ENCODE results near the gene SUN2.
"Not testable (repeated sequence)": the region's sequence is repeated elsewhere in the genome, so short reads cannot be mapped to it uniquely, and the experiment has no call there.

The SUN2 gene

DNA sequence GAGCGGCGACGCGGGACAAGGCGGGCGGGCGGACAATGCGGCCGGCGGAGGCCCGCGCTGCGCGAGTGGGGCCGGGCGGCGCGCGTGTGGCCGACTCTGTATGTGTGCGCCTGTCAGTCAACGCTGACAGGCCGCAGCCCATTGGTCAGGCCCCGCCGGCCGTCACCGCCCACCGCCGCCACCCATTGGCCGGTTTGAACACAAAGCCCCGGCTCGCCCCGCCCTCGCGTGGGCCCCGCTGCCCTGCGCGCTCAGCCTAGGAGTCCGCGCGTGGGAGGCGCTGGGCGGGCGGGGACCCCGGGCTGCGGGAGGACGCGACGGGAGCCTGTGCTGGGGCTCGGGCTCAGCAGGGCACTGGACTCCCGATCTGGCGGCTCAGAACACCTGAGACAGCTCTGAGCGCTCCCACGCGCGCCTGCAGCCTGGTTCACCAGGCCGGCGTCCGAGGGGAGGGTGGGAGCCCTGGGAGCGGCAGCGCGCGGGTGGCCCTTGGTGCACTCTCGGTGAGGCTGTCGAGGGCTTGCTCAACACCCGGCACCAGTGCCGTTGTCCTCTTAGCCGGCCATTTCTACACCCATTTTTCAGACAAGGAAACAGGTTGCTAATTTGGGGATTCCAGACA, at the start of gene SUN2:
SUN2 (minus strand) TSS at position 88 of the 622 bp plus-strand sequence. CDS start 3,370 bp downstream, outside the sequence.
- peak; percentile 97 for DNase-seq

- not testable (repeated sequence) for DNase-seq
Observed at GRCh38 chr22:38805041-38805593, 49.3 kb upstream of the SUN2 start.

DNA sequence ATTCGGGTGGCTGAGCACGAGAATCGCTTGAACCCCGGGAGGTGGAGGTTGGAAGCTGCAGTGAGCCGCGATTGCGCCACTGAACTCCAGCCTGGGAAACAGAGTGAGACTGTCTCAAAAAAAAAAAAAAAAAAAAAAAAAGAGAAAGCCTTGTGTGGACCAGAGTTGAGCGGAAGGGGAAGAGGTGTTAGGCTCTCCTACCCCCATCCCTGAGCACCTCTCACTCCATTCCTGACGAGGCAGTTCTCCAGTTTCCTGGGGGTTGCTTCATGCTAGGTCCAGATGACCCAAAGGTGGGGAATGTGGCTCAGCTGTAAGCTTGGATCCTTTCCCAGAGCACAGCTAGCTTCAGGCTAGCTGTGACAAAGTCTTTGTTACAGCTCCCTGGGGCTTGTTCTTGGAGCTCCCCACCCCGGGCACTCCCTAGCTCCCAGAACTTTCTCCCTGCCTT, 46.9 kb upstream of the SUN2 start:
- no peak for DNase-seq

DNA sequence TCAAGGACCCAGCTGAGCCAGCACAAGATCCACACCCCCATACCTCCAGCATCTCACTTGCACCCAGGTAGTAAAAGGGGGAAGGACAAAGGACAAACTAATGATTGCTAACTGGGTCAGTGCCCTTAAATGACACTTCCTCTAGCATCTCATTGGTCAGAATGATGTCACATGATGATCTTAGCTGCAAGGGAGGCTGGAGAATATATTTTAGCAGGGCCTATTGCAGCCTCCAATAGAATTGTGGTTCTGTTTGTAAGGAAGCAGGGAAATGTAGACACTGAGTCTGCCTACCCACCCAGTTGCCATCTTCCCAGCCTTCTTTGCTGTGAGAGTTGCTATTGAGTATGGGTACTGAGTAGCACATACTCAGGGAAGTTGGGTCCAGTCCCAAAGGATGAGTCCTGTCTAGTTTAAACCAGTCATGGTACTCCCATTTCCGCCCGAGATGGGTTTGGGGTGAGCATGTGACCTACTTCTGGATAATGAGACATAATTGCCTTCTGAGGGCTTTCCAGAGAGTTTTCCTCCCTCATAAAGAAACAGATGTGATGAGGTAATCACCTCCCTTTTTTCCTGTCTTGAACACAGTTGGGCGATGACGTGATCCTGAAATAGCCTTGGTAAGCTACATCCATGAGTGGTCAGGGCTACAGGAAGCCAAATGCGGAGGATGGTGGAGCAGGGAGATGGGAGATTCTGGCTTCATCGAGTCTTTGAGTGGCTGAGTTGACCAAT, 43.6 kb upstream of the SUN2 start:
- DNase-seq: no peak

DNA sequence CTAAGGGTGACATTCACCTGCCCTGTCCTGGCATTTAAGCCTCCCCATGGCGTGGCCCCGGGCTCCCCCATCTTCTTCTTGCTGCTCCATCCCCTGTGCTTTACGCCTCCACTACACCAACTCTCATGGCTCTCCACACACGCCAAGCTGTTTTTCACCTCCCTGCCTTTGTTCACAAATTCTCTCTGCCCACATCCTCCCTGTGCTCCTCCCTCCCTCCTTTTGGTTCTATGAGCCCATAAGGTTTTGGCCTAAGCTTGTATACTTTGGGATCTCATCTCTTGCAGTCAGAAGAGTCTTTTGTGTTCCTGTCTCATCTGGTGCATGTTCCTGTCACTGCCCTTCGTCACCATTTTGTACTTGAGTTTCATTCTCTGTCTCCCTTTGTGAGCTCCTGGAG, 42.7 kb upstream of the SUN2 start:
- DNase-seq: no peak

- DNase-seq: no peak
Observed at GRCh38 chr22:38796262-38796957, 40.6 kb upstream of the SUN2 start.

DNA sequence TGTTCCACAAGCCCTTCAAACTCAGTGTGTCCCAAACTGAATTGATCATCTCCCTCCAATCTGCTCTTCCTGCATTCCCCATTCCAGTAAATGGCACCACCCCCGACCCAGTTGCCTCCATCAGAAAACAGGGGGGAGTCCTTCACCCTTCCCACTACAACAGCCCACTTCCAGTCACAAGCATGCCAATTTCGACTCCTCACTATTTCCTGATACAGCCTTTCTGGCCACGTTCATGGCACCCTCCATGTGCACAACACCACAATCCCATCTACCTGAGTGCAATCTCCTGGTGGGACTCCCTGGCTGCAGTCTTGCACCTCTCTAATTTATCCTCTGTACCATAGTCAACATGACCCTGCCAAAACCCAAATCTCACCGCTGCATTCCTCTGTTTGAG, 39.8 kb upstream of the SUN2 start:
- DNase-seq: no peak

- peak; percentile 93 for DNase-seq
Observed at GRCh38 chr22:38793721-38794466, 38.1 kb upstream of the SUN2 start, which contains the start of gene DNAL4. Gene DNAL4, minus strand, starts transcription at chr22:38794143. Its CDS starts 11,412 bp downstream, at chr22:38782731.

DNA sequence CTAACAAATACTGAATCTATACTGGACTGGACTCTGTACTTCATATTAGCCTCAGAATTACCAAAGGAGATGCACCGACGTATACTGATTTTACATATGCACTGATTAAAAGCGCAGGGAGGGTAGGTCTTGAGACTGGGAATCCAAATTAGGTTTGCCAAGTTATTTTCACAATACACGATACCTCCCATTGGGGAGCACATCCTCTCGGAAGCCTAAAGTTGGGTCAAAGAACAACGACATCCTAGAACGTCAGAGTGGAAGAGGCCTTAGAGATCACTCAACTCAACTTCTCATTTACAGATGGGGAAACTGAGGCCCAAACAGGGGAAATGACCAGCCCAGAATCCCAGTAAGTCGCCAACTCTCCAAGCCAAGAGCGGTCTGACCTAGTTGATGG, 37.5 kb upstream of the SUN2 start:
- DNase-seq: no peak

DNA sequence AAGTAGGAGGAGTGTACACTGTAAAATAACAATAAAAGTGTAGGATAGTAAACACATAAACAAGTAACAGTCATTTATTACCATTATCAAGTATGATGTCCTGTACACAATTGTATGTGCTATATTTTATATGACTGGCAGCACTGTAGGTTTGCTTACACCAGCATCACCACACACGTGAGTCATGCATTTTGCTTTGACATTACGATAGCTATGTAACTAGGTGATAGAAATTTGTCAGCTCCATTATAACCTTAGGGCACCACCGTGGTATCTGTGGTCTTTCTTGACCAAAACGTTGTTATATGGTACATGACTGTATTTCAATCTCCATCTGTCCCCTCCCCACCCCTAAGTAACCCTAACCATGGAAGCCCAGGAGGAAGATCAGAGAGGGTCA, 37.0 kb upstream of the SUN2 start:
- DNase-seq: no peak

- DNase-seq: no peak
Observed at GRCh38 chr22:38789606-38790005, 33.8 kb upstream of the SUN2 start.

DNA sequence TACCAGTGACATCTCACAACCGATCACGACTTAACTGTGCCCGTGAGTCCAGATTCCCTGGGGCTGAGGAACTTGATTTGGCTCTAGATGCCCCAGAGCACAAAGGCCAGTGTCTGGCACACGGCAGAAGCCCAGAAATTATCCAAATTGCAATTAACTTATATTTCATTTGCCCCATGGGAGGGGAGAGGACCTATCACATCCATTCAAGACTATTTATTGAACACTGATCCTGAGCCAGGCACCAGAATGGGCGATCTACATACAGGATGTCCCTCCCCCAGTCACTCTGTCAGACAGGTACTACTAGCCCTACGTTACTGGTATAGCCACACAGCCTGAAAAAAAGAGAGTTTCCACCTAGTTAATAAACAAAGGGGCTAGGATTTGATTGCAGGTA, 33.0 kb upstream of the SUN2 start:
- DNase-seq: no peak

- no peak for DNase-seq
Observed at GRCh38 chr22:38788021-38788816, 32.4 kb upstream of the SUN2 start.

DNA sequence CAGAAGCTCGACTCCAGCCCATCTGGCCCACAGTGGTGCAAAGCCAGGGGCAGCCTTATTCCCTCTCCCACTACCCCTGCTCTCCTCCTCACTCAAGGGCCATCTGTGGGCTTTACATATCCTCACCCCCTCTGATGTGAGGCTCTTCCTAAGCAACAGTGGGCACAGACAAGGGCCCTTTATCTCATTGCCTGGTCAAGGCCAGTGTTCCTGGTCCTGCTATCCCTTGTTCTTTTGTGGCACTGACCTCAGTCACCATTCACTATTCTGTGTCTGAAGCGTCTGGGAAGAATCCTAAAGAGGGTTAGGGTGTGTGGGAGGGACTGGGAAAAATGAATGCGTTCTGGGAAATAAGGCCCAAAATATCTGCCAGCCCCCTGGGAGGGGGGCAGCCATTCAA, 30.8 kb upstream of the SUN2 start:
- no peak for DNase-seq

- DNase-seq: no peak
Observed at GRCh38 chr22:38784856-38785255, 29.1 kb upstream of the SUN2 start.

- no peak for DNase-seq
Observed at GRCh38 chr22:38784035-38784434, 28.2 kb upstream of the SUN2 start.

GRCh38 chr22:38783095-38783615, 27.4 kb upstream of the SUN2 start:
- no peak for DNase-seq

- no peak for DNase-seq
Observed at GRCh38 chr22:38782402-38783094, 26.8 kb upstream of the SUN2 start.

DNA sequence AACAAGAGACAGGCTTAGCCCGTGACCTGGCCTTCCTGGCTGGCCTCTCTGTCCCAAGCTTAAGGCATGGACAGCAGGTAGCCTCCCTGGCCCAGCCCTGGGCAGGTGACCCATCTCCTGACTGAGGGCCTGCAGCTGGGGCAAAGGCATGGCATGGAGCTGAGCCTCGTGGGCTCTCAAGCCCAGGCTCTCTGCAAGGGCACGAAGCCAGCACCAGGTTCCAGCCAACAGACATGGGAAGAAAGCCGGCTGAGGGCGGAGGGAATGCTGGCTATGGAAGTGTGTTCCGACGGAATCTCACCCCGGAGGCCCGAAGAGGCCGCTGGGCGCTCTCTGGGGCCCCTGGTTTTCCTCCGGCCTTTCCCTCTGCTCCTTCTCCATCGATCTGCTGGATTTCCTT, 25.2 kb upstream of the SUN2 start:
- no peak for DNase-seq

- no peak for DNase-seq
Observed at GRCh38 chr22:38777087-38777671, 21.4 kb upstream of the SUN2 start.

DNA sequence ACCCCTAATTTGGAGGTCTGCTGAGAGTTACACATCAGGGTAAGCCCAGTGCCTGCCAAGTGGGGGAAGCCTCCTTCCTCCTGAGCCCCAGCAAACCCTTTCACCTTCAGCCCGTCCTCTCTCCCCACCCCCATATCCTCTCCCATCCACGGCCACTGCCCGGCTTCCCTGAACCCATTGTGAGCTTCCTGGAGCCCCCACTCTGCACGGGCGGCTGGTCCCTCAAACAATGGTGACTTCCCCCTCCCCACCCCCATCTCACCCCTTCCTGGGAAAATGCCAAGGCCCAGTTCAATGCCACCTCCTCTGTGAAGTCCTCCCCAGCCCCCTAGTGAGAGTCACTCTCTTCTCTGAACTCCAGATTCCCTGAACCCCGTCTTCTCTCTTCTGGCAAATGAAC, 20.3 kb upstream of the SUN2 start:
- DNase-seq: no peak

All from activated CD8-positive, alpha-beta memory T cell treated with anti-CD3 and anti-CD28 coated beads for 24 hours (primary cell).